WTC11 (cell line): ENCODE results near the gene BDH1.

Experiments used
- ESRRA ChIP-seq: sonication (generic); formaldehyde crosslinking; IDR thresholded peaks from 2 replicates; pipeline ENCODE4 v1.8.1; 2022; ENCODE audit warnings: mild to moderate bottlenecking, missing genetic modification reagents, borderline replicate concordance
- JAZF1 ChIP-seq: fragments of 250-450 bp; sonication (Bioruptor Pico); IDR thresholded peaks from 2 replicates; pipeline ENCODE4 v1.9.0; 2021; ENCODE audit warnings: moderate library complexity, mild to moderate bottlenecking, inconsistent platforms
- JUN ChIP-seq: sonication (generic); formaldehyde crosslinking; IDR thresholded peaks from 2 replicates; pipeline ENCODE4 v1.8.0; 2023; ENCODE audit warnings: mild to moderate bottlenecking, missing genetic modification reagents
- MYBL2 ChIP-seq: sonication (generic); formaldehyde crosslinking; IDR thresholded peaks from 2 replicates; pipeline ENCODE4 v1.8.1; 2023; ENCODE audit warnings: mild to moderate bottlenecking, moderate library complexity, missing genetic modification reagents
- PRRX2 ChIP-seq: fragments of 250-450 bp; sonication (Bioruptor Pico); IDR thresholded peaks from 2 replicates; pipeline ENCODE4 v1.8.0; 2021; ENCODE audit warnings: mild to moderate bottlenecking
- SMAD3 ChIP-seq: sonication (generic); formaldehyde crosslinking; IDR thresholded peaks from 2 replicates; pipeline ENCODE4 v1.8.0; 2022; ENCODE audit warnings: missing genetic modification reagents, mild to moderate bottlenecking, borderline replicate concordance
- TF ChIP-seq, protein P1 (sequence below): fragments of 200-600 bp; IDR thresholded peaks from 2 replicates; pipeline ENCODE4 v1.8.0; 2022; ENCODE audit warnings: antibody characterized with exemption
- TF ChIP-seq, protein P2 (sequence below): sonication (generic); formaldehyde crosslinking; IDR thresholded peaks from 2 replicates; pipeline ENCODE4 v1.8.0; 2023; ENCODE audit warnings: mild to moderate bottlenecking, missing genetic modification reagents
- TF ChIP-seq, protein P3 (sequence below): sonication (generic); formaldehyde crosslinking; IDR thresholded peaks from 2 replicates; pipeline ENCODE4 v1.8.0; 2022; ENCODE audit warnings: mild to moderate bottlenecking, missing genetic modification reagents

DNA sequence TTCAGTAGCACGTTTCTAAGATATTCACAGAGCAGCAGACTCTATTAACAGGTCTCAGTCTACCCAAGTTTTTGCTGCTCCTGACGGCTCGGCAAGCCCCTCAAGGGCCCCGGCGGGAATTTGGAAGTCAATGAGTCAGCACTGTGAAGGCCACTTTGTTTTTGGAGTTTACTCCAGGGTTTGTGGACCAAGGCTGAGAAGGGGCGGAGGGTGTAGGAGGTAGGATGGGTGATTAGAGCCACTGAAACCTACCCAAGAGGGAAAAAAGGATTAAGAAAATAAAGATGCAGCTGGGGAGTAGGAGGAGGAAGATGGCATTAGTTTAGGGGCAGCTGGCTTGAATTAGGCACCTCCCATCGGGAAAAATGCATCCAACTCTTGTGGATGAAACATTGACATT is 87.6 kb downstream of the BDH1 start:
- TF ChIP-seq SMAD3 (CRISPR knock-in tag) (no peak), ESRRA (CRISPR knock-in tag) (no peak), JUN (CRISPR knock-in tag) (no peak), JAZF1 (no peak), MYBL2 (CRISPR knock-in tag) (no peak), PRRX2 (CRISPR knock-in tag) (no peak)
- TF ChIP-seq, protein P1, sequence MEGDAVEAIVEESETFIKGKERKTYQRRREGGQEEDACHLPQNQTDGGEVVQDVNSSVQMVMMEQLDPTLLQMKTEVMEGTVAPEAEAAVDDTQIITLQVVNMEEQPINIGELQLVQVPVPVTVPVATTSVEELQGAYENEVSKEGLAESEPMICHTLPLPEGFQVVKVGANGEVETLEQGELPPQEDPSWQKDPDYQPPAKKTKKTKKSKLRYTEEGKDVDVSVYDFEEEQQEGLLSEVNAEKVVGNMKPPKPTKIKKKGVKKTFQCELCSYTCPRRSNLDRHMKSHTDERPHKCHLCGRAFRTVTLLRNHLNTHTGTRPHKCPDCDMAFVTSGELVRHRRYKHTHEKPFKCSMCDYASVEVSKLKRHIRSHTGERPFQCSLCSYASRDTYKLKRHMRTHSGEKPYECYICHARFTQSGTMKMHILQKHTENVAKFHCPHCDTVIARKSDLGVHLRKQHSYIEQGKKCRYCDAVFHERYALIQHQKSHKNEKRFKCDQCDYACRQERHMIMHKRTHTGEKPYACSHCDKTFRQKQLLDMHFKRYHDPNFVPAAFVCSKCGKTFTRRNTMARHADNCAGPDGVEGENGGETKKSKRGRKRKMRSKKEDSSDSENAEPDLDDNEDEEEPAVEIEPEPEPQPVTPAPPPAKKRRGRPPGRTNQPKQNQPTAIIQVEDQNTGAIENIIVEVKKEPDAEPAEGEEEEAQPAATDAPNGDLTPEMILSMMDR: no peak
- TF ChIP-seq, protein P2, sequence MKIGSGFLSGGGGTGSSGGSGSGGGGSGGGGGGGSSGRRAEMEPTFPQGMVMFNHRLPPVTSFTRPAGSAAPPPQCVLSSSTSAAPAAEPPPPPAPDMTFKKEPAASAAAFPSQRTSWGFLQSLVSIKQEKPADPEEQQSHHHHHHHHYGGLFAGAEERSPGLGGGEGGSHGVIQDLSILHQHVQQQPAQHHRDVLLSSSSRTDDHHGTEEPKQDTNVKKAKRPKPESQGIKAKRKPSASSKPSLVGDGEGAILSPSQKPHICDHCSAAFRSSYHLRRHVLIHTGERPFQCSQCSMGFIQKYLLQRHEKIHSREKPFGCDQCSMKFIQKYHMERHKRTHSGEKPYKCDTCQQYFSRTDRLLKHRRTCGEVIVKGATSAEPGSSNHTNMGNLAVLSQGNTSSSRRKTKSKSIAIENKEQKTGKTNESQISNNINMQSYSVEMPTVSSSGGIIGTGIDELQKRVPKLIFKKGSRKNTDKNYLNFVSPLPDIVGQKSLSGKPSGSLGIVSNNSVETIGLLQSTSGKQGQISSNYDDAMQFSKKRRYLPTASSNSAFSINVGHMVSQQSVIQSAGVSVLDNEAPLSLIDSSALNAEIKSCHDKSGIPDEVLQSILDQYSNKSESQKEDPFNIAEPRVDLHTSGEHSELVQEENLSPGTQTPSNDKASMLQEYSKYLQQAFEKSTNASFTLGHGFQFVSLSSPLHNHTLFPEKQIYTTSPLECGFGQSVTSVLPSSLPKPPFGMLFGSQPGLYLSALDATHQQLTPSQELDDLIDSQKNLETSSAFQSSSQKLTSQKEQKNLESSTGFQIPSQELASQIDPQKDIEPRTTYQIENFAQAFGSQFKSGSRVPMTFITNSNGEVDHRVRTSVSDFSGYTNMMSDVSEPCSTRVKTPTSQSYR: no peak
- TF ChIP-seq, protein P3, sequence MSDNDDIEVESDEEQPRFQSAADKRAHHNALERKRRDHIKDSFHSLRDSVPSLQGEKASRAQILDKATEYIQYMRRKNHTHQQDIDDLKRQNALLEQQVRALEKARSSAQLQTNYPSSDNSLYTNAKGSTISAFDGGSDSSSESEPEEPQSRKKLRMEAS (CRISPR knock-in tag): no peak
